NCI-H446 (cell line): ENCODE results near the gene DMD.
"Not testable (repeated sequence)": the region's sequence is repeated elsewhere in the genome, so short reads cannot be mapped to it uniquely, and the experiment has no call there.

Source experiments
- DNase-seq, 2 experiments: peaks; one replicate each; lab custom pipeline; 2025; lab: John Stamatoyannopoulos, UW

The DMD gene

DNA sequence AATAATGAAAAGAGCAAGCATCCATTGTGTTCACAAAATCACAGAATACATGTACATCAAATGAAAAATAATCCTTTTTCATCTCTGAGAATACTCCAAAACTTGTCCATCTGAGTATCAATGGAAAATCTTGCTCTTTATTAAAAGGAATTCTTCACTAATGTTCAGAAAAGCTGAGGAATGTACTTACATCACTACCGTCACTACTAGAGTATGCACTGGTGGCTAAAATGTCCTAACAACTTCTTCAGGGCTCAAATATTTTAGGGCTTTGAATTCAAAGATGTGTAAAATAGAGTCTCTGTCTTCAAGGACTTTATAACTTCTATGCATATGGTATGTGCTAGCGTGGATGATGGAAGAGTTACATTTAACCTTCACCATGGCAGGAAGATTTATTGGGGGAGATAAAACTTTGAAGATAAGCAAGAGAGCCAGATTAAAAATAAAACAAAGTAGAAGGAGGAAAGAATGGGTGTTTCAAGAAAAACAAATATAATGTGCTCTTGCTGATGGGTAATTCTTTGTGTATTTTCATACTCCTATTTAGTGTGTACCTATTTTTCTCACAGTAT, 55.1 kb downstream of the DMD start:
- DNase-seq = no peak

DNA sequence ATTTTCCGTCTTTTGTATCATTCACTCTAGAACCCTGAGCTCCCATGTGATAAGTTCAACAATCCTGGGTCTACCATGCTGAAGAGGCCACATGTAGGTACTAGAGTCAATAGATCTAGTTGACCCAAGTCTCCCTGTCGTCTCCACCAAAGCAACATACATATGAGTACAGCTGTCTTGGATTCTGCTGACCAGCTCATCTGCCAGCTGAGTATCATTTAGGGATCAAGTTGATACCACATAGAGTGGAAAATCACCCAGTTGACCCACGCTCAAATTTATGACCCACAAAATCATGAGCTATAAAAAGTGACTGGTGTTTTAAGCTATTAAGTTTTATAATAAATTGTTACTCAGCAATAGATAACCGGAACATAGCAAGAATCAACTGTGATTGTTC, 61.8 kb downstream of the DMD start:
- DNase-seq = no peak

DNA sequence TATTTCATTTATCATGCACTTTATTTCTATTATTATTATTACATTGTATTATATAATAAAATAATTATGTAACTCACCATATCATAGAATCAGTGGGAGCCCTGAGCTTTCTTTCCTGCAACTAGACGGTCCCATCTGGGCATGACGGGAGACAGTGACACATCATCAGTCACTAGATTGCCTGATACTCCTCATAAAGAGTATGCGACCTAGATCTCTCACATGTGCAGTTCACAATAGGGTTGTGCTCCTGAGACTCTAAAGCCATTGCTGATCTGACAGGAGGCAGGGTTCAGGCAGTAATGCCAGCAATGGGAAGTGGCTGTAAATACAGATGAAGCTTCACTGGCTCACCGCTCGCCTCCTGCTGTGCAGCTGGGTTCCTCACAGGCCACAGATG, 62.3 kb downstream of the DMD start:
- no peak for DNase-seq

DNA sequence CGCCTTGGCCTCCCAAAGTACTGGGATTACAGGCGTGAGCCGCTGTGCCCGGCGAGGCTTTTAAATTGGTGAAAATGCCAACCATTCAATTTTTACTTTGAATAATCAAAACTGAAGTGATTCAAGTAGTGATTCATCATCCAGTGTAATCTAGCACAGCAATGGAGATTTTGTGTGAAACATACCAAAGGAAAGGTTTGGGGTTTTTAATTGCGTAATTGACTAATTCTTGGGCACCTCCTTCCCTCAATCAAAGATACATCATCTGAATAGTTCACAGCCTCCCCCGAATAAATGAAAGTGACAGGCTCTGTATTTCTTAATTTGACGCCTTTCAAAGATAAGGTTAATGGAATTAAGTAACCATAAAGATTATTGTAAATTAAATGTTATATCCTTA, 69.0 kb downstream of the DMD start:
- DNase-seq = no peak

DNA sequence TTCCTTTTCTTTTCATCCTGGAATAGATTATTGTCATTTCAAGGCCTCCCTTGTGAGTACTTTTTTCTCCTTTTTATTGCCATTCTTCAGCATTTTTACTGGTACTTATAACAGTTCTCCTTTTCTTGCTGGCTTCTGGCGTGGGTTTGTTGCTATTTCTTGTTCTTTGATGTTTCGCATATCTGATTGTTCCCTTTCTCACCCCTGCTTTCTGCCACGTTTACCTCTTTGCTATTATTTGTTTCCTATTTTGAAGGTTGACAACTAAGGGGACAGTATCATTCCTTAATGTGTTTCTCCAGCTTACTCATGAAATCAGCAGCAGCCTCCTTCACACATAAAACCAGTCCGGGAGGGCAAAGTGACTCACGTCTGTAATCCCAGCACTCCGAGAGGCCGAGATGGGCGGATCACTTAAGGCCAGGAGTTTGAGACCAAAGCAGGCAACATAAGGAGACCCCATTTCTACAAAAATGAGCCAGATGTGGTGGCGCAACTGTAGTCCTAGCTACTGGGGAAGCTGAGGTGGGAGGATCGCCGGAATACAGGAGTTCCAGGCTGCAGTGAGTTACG, 72.6 kb downstream of the DMD start:
- no peak for DNase-seq

DNA sequence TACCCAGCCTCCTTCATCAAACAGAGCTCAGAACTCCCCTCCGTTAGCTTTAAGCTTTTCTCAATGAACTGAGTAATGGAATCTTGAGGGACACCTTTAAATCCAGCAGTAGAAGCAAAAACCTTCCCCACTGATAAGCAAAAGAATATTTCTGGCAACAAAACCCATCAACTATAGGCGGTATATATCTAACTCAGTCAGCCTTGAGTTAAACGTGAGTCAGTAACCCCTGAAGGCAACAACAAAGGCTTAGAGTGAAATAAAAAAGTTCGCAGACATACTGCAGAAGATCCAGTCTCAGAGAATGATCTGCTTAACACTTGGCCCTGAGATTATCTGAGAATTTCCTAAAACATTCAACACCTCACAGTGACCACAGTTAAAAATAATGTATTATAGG, 77.2 kb downstream of the DMD start:
- DNase-seq = no peak

DNA sequence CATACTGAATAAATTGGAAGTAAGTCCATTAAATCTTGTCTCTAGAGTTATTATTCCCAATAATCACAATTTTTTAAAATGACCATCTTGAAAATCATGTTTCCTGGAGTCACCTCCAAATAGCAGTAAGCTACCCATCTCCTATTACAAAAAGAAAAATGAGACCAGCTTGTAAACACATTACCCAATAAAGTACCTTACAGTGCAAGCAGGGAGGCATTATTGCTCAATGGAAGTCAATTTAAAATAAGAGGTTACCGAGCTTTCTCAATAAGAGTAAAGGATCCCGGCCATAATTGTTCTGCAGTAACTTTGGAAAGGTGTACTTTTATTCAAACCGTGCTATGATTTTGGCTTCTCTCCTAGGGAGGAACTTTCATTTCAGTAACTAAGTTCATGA, 78.0 kb downstream of the DMD start:
- no peak for DNase-seq

DNA sequence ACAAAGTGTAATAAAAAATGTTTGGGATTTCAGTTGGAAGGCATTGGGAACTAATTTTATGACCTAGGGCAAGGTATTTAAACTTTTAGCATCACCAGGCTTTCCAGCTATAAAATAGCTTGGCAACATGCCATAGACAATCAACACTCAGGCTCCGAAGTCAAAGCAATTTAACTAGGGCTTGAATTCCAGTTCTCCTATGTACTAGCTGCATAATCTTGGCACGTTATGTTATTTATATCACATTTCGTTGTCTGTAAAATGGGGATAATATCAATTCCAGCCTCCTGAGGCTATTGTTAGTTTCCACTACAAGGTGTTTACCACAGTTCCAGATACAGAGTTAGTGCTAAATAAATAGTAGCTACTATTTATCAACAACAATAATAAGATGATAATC, 78.8 kb downstream of the DMD start:
- DNase-seq = no peak

DNA sequence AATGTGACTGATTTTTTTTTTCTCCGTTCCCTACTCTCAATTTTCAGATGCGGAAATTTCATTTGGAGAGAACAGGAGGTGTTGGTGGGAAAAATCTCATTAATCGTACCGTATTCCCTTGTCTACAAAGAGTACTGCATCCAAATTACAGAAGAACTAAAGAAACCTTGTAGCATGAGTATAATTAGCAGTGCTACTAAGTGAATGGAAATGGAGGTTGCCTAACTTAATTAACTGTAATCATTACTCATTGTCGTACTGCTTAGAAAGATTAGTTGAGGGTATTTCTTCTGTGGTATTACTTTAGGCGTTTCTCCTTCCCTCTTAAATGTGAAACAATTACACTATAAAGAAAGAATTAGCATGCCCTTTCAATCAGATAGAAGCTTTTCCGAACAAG, 81.7 kb downstream of the DMD start:
- no peak for DNase-seq

DNA sequence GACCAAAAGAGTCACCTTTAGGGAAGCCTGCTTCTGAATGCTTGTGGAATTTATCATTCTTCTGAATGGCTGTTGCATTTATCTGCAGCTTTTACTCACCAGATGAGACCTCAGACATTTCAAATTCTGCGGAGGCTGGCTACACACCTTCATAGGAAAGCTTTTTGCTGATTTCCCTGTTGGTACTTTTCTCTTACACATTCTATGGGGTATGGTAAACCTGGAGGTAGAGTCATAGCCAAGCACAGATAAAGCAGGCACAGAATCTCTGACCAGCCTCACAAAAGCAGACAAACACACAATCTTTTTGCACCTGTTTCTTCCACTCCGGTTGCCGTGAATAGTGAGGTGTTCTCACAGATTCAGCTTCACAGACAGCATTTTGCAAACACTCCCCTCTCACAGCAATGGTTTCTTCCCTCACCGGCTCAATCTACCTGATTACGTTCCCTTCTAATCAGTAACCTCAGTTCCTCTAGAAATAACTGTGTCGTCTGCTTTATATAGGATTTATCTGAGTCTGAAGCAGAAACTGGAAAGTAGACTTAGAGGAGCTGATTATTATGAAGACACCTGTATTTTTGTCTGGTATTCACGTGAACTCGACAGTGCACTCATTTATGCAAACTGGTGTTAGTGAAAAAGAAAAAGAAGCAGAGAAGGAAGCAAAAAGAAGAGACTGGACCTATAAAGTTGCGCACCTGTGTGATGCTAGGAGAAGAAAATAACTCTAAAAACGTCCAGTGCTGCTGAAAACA, 83.1 kb downstream of the DMD start:
- DNase-seq = no peak

DNA sequence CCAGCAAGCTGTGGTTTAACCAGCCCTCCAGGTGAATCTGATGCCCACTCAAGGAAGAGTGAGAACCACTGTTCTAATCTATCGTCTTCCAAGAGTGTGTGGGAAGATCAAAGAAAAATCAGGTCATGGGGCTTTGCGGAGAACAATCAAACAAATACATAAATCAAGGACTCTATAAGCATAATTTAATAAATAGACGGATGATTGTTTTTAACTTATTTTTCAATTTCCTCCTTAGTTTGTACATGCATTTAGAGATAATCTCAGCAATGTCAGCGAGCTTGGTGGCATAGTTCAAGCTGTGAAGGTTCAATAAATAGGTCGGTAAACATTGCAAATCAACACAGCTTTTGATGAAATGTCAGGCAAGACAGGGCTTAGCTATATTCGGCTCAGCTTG, 84.9 kb downstream of the DMD start:
- no peak for DNase-seq

DNA sequence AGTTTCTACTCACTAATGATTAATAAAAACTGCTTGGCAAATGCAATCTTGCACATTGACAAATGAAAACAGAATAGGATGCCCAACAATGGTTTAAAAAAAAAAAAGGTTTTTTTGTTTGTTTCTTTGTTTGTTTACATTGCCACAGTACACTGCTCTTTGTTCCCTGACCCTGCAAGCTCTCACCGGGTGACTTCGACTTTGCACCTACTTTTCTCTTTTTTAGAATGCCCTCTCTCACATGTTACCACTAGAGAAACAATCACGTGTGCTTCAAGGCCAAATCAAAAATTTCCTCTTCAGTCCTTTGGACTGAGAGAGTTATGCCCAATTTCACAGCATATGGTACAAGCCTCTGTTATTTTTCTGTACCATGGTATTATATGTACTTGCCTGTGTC, 101.5 kb downstream of the DMD start:
- no peak for DNase-seq

DNA sequence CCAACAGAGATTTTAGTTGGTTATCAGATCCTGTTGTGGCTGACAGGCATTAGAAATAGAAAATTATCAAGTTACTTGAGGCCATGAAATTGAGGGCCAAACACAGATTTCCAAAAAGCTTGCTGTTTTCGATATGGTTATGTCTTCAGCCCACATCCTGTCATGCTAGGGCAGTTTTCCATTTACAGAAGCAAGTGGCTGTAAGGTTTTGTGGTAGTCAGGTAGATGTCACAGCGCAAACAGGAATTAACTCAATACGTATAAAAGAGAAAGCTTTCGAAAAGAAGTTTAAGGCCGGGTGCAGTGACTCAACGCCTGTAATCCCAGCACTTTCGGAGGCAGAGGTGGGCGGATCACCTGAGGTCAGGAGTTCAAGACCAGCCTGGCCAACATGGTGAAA, 104.6 kb downstream of the DMD start:
- DNase-seq = no peak

DNA sequence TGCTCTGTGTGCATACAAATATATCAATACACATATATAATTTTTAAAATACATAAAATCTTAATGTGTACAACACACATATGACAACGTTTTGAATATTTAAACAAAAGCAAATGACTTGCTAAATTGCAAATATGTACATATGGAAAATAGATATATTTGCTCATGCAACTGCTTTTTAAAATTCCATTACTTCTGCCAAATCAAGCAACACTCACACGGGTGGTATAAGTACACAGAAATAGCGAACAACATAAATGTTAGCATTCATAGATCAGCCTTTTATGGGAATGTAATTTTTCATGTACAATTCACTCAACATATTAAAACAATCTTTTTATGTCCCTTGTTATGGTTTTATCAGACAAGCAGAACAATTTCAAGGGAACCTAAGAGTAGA, 116.3 kb downstream of the DMD start:
- DNase-seq = no peak

DNA sequence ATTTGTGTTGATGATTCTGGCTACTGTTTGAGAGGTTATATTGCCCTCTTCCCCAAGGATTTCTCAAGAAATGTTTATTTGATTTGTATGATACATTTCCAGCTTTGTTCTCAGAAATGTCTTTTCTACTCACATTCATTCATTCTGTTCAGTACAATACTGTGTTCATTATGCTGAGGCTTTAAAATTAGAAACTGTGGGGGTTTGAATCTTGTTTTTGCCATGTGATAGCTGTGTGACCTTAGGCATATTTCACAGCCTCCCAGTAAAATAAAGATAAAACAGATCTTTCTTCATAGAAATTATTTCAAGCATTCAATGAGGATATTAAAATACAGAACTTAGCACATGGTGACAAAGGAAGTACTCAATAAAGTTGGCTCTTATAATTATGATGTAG, 123.9 kb downstream of the DMD start:
- no peak for DNase-seq

DNA sequence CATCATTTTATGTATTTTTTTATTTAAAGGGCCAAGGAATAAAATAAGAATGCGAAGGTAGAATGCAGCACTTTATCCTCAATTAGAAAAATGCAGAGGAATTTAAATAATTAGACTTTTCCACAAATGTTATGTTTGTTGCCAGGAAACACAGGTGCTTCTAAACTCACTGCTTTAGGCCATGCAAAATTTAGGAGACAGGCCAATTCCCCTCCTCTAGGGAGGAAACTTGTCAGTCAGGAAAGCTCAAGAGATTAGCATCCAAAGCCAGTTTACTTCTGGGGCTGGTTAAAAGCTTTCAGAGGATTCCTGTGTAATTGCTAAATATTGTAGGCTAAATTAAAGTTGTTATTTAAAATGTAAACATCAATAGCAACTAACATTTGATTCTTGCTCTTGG, 124.5 kb downstream of the DMD start:
- DNase-seq = no peak

DNA sequence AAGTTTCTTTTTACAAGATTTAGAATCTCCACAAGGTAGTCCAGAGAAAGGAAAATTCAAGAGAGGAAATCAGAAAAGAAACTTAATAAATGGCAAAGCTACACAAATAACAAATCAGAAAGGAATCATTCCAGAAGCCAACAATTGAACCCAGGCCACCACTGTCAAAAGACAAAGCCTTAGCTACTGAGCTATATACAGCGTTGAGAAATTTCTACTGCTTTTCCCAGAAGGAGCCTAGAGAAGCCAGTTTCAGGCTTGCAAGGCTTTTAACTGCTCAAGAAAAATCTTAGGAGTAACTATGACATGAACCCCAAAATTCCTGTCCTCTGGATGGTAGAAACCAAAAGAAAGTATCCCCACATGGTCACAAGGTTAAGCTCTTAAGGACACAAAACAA, 129.0 kb downstream of the DMD start:
- DNase-seq = no peak

DNA sequence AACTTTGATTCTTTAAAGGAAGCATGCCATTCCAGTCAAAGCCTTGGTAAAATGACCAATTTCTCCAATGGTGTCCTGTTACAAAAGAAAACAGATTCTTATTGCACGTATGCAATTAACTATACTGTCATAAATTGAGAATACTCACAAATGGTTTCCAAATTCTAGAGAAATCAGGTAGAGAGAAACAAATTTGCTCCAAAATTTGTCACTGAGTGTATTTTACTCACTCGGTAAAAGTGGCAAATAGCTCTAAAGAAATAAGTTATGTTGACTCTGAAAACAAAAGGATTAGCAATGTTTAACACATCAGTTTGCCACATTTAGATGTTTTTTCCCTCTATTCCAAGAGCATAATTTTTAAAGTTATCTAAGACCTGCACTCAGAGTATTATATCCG, 133.1 kb downstream of the DMD start:
- no peak for DNase-seq

DNA sequence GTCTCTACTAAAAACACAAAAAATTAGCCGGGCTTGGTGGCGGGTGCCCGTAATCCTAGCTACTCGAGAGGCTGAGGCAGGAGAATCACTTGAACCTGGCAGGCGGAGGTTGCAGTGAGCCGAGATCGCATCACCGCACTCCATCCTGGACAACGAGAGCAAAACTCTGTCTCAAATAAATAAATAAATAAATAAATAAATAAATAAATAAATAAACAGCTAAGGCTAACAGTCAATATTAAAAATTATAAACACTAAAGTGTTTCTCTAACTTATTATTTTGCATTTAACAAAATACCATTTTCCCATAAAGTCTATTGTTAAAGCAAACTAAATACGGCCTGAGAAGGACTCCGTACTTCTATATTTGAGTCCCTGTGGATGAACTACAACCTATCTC, 137.7 kb downstream of the DMD start:
- not testable (repeated sequence) for DNase-seq

DNA sequence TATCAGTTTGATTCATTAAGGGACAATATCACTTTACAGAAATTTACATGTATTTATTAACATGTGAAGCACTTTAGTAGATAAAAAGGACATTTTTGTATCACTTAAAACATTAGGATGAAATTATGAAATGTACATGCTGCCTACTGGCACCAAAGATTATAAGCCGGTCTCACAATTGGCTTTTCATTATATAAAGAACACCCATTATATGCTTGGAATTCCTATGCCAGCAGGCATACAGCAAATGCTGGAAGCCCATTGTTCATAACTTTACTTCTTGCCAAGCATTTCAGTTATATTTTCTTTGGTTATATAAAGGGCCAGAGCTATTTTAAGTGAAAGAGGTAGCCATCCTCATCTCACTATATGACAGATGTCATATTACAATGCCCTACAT, 145.9 kb downstream of the DMD start:
- no peak for DNase-seq

DNA sequence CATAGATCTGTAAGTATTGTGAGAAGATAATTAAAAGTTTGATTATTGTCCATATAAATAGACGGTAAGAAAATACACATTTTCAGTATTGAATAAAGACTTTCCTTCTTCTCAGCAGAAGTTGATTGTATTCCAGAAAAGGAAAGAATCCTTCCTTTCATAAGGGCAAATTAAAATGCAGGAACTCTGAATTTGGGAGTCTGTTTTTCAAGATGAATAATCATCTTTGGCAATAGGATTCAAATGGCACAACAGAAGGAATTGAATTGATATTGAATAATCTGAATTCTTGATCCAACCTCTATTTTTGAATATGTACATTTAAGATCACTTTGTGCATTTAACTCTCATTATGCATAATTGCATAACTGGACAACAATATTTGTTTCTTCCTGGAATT, 149.3 kb downstream of the DMD start:
- DNase-seq = no peak

DNA sequence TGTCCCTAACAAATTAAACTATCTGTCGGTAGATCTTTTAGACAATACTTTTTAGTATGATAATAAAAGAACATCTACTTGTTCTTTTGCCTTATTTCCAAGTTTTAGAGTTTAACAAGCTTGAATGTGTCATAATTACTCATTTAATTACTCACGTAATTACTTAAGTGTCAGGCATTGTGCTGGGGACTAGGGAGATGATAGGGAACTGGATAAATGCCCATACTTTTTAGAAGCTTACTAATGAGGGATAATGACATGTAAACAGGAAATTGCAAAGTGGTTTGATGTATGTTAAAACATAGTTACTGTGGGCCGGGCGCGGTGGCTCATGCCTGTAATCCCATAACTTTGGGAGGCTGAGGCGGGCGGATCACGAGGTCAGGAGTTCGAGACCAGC, 158.3 kb downstream of the DMD start:
- no peak for DNase-seq

DNA sequence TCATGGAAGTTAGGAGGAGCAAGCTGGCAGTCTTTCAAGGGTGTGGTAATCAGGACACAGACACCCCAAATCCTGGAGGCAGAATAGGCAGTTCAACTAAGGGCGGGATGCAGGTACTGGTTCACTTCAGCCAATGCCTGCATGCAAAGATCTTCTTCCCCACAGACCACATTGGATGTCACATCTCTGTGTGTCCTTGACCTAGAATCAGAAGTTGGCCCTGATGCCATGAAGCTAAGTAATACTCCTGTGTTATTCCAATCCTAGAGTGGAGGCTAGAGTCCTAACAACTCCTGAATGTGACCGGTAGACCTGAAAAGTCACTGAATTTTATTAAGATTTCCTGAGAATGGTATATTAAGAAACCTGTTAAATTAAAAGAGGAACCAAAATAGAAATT, 165.5 kb downstream of the DMD start:
- DNase-seq = no peak

DNA sequence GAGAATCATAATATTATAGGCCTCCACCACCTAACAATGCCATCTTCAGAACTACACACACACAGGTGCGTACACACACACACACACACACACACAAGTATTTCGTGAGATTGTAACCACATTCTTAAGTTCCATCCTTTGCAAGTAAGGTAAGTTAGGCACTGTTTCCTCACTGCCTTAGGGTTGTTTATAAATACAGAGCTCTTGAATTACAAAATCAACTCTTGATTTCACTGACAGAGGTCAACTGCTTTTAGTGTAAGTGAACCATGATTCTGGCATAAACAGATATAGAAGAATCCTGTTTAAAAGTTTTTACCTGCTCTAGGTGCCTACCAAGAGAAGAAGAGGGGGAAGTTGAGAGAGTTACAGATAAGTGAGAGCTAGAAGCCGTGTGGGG, 166.1 kb downstream of the DMD start:
- no peak for DNase-seq
